ENCODE measurements around the gene ZNF519. TPM values are rescaled to one million over a fixed set of nuclear protein-coding genes. Genes with fewer than 3 reads are reported as not detected.

ZNF519 gene
- total RNA-seq, 2 donors from 2014 or later: 2.6 to 6.5 TPM

DNA sequence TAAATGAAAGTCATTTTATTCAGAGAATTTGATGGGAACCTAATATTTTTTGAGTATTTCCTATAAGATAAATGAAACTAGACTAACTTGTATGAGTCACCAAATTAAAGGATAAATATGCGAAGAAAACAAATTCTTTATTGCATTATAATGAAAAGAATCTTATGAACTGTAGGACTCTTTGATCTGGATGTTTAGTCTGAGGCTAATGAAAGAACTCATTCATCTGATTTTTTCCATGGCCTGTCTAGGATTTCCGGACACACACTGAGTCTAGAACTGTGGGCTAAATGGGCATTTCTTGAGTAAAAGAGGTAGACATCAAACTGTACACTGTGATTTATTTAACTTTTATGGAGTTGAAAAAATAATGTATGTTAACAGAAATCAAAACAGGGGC lies 43.0 kb downstream of the ZNF519 start:
- Histone ChIP-seq H3K4me1 (replicated peaks) (no peaks in the 10 kb centered on the region), H3K27me3 (replicated peaks; ENCODE audit: insufficient read depth) (no peaks in the 10 kb centered on the region), H3K36me3 (no peaks in the 10 kb centered on the region), H3K27ac (no peak overlapping the region), H3K4me3 (no peak overlapping the region), H3K9me3 (no peaks in the 10 kb centered on the region)
- 81% methylated on average over 2 of the region's 2 CpGs for WGBS
- TF ChIP-seq POLR2AphosphoS5 (IDR thresholded peaks at IDR 0.05) (no peak), POLR2A (IDR thresholded peaks at IDR 0.05) (no peak)
- TF ChIP-seq, protein P1, sequence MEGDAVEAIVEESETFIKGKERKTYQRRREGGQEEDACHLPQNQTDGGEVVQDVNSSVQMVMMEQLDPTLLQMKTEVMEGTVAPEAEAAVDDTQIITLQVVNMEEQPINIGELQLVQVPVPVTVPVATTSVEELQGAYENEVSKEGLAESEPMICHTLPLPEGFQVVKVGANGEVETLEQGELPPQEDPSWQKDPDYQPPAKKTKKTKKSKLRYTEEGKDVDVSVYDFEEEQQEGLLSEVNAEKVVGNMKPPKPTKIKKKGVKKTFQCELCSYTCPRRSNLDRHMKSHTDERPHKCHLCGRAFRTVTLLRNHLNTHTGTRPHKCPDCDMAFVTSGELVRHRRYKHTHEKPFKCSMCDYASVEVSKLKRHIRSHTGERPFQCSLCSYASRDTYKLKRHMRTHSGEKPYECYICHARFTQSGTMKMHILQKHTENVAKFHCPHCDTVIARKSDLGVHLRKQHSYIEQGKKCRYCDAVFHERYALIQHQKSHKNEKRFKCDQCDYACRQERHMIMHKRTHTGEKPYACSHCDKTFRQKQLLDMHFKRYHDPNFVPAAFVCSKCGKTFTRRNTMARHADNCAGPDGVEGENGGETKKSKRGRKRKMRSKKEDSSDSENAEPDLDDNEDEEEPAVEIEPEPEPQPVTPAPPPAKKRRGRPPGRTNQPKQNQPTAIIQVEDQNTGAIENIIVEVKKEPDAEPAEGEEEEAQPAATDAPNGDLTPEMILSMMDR (IDR thresholded peaks at IDR 0.05): no peak
- intact Hi-C loops (cut with DNase I): loop anchor here (5.0 kb wide), 1 partner anchor 267 kb away; the partner anchor contains the start of gene MC5R
- DNase-seq (ENCODE audit: low spot score): no peak

DNA sequence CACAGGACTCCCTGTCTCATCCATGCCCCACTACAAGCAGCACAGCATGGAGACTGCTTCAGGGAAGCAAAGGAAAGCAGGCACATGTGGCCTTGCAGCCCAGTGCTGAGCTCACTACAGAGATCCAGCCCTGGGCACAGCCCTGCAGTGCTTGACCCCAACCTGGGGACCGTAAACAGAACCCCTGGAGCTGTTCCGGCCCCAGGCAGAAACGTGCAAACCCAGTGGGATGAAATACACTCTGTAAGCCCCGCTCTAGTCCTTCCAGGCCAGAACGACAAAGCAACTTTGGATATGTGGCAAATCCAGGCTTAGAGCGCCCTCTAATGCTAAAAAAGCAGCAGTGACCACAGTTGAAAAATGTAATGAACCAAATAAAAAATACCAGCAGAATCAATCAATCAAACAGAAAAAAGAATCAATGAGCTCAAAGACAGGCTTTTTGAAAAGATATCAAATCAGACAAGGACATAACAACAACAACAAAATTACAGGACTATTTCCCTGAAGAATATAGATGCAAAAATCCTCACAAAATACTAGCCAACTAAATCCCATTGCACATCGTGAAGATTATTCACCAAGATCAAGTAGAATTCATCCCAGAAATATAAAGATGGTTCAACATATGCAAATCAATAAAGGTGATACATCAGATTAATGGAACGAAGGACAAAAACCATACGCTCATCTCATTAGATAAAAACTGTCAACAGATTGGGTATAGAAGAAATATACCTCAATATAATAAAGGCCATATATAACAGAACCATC lies 45.6 kb downstream of the ZNF519 start:
- TF ChIP-seq POLR2AphosphoS5 (IDR thresholded peaks at IDR 0.05): no peak
- no peak for TF ChIP-seq POLR2A (IDR thresholded peaks at IDR 0.05)
- TF ChIP-seq, protein P1 (IDR thresholded peaks at IDR 0.05): peak; percentile 12 to 73 (median 59)
- Histone ChIP-seq H3K4me1 (replicated peaks) (no peaks in the 10 kb centered on the region), H3K27me3 (replicated peaks; ENCODE audit: insufficient read depth) (no peaks in the 10 kb centered on the region), H3K9me3 (no peaks in the 10 kb centered on the region), H3K27ac (no peak overlapping the region), H3K4me3 (no peak overlapping the region), H3K36me3 (no peaks in the 10 kb centered on the region)
- intact Hi-C loops (cut with DNase I): loop anchor here (5.0 kb wide), 1 partner anchor 264 kb away; the partner anchor contains the start of gene MC5R
- WGBS: 30% methylated on average over 9 of the region's 9 CpGs
- no peak for DNase-seq (ENCODE audit: low spot score)

DNA sequence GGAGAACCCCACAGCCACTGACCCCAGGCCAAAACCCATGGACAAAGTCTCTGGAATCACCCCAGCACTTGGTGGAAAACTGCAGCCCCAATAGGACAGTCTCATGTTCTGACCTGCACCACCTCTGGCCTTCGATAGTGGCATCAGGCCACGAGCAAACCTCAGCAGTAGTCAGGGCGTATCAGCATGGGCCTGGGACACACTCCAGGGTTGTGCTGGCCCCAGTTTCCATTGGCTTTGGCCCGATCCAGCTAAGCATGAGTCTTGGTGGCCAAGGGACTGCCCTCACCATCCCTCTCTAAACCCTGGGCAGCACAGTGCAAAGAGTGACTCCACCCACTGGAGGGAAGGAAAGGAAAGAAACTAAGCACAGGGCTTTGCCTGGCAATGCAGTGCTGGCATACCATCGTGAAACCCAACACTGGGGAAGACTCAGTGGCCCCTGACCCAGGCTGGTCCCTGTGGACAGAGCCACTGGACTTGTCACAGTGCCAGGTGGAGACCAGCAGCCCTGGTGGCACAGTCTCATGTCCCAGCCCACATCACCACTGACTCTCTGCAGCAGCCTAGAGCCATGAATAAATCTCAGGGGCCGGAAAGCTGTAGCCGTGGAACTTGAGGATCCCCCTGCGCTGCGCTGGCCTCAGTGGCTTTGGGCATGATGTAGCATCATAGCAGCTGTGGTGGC lies 46.3 kb downstream of the ZNF519 start:
- no peaks in the 10 kb centered on the region for H3K36me3 ChIP-seq
- H3K27me3 ChIP-seq (replicated peaks; ENCODE audit: insufficient read depth): no peaks in the 10 kb centered on the region
- H3K4me3 ChIP-seq: no peak overlapping the region
- WGBS: 95% methylated on average over 9 of the region's 9 CpGs
- TF ChIP-seq, protein P1 (IDR thresholded peaks at IDR 0.05): no peak
- TF ChIP-seq POLR2A (IDR thresholded peaks at IDR 0.05): no peak
- no peak for TF ChIP-seq POLR2AphosphoS5 (IDR thresholded peaks at IDR 0.05)
- no peak for DNase-seq (ENCODE audit: low spot score)
- H3K27ac ChIP-seq: no peak overlapping the region
- intact Hi-C loops (cut with DNase I): loop anchor here (5.0 kb wide), 1 partner anchor 264 kb away; the partner anchor contains the start of gene MC5R
- H3K4me1 ChIP-seq (replicated peaks): no peaks in the 10 kb centered on the region
- H3K9me3 ChIP-seq: no peaks in the 10 kb centered on the region

DNA sequence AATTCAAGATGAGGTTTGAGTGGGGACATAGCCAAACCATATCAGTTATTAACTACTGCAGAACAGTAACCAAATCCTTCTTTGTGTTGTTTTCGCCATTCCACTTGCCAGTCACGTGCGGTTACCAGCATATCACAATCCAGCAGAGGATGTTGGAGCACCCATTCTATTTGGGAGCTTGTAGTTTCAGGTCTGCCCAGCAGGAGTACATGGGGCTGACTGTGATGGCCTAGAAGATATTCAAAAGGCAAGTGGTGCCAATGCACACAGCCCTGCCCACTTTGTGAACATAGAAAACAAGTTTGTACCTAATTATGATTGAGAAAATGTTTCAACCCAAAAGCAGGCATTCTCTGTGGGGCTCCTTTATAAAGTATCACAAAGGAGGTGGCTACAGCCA lies 57.0 kb downstream of the ZNF519 start:
- no peak overlapping the region for H3K4me3 ChIP-seq
- 91% methylated on average over 3 of the region's 3 CpGs for WGBS
- H3K27ac ChIP-seq: no peak overlapping the region
- DNase-seq (ENCODE audit: low spot score): no peak
- no peaks in the 10 kb centered on the region for H3K27me3 ChIP-seq (replicated peaks; ENCODE audit: insufficient read depth)
- H3K4me1 ChIP-seq (replicated peaks): no peaks in the 10 kb centered on the region
- no peaks in the 10 kb centered on the region for H3K9me3 ChIP-seq
- H3K36me3 ChIP-seq: no peaks in the 10 kb centered on the region
- intact Hi-C loops (cut with DNase I): no loop called here
- TF ChIP-seq, protein P1 (IDR thresholded peaks at IDR 0.05): no peak
- TF ChIP-seq POLR2A (IDR thresholded peaks at IDR 0.05) (no peak), POLR2AphosphoS5 (IDR thresholded peaks at IDR 0.05) (no peak)

Data from prostate gland (tissue), 2 donors.